Muscle layer of duodenum (tissue), 2 donors: ENCODE results near the gene PLCH1.
"Not testable (repeated sequence)": the region's sequence is repeated elsewhere in the genome, so short reads cannot be mapped to it uniquely, and the experiment has no call there.

Experiments used
- H3K27ac ChIP-seq: one replicate; pipeline ENCODE4 v1.7.0; 2013; ENCODE audit warnings: mild to moderate bottlenecking, low read length
- H3K27me3 ChIP-seq: one replicate; pipeline ENCODE4 v1.7.0; 2013; ENCODE audit warnings: low read depth, mild to moderate bottlenecking, control low read depth, low read length
- H3K36me3 ChIP-seq, 2 donors: one replicate each; pipeline ENCODE4 v1.7.0; 2013; ENCODE audit warnings: low read length in 2 of 2, control low read depth in 1 of 2, mild to moderate bottlenecking in 1 of 2; ENCODE audit not compliant: insufficient read depth in 2 of 2, control insufficient read depth in 1 of 2
- H3K4me1 ChIP-seq, 2 donors: one replicate each; pipeline ENCODE4 v1.7.0; 2013; ENCODE audit warnings: low read length in 2 of 2, mild to moderate bottlenecking in 2 of 2, control low read depth in 1 of 2, moderate library complexity in 1 of 2; ENCODE audit not compliant: insufficient read depth in 2 of 2, control insufficient read depth in 1 of 2
- H3K4me3 ChIP-seq, 2 donors: one replicate each; pipeline ENCODE4 v1.7.0; 2013; ENCODE audit warnings: low read length in 2 of 2, low read depth in 1 of 2, mild to moderate bottlenecking in 1 of 2
- H3K9me3 ChIP-seq, 2 donors: one replicate each; pipeline ENCODE4 v1.7.0; 2013; ENCODE audit warnings: low read length in 2 of 2, control low read depth in 1 of 2, mild to moderate bottlenecking in 1 of 2; ENCODE audit not compliant: control insufficient read depth in 1 of 2
- donor health status: healthy.

Gene PLCH1

GRCh38 chr3:155615141-155615540 is 129.7 kb downstream of the PLCH1 start:
- not testable (repeated sequence) for H3K9me3 ChIP-seq, H3K27ac ChIP-seq, H3K4me3 ChIP-seq, H3K4me1 ChIP-seq, H3K27me3 ChIP-seq, H3K36me3 ChIP-seq

GRCh38 chr3:155614410-155614809 is 130.5 kb downstream of the PLCH1 start:
- not testable (repeated sequence) for H3K27ac ChIP-seq, H3K36me3 ChIP-seq, H3K27me3 ChIP-seq, H3K4me3 ChIP-seq, H3K9me3 ChIP-seq, H3K4me1 ChIP-seq

GRCh38 chr3:155611456-155611855 is 133.4 kb downstream of the PLCH1 start:
- Histone ChIP-seq H3K27ac (no peak overlapping the region), H3K9me3 (peaks cover 0 to 19% of the 10 kb centered on the region in 2 donors), H3K4me3 (no peak overlapping the region), H3K27me3 (no peaks in the 10 kb centered on the region), H3K36me3 (no peaks in the 10 kb centered on the region), H3K4me1 (no peaks in the 10 kb centered on the region)

GRCh38 chr3:155609586-155609985 is 135.3 kb downstream of the PLCH1 start:
- Histone ChIP-seq H3K27me3 (no peaks in the 10 kb centered on the region), H3K9me3 (peaks cover 0 to 16% of the 10 kb centered on the region in 2 donors), H3K4me1 (no peaks in the 10 kb centered on the region), H3K36me3 (no peaks in the 10 kb centered on the region), H3K27ac (no peak overlapping the region), H3K4me3 (no peak overlapping the region)

GRCh38 chr3:155608228-155608920 is 136.5 kb downstream of the PLCH1 start:
- no peaks in the 10 kb centered on the region for H3K36me3 ChIP-seq
- H3K27me3 ChIP-seq: no peaks in the 10 kb centered on the region
- H3K4me1 ChIP-seq: no peaks in the 10 kb centered on the region
- no peak overlapping the region for H3K27ac ChIP-seq
- peaks cover 0 to 11% of the 10 kb centered on the region in 2 donors for H3K9me3 ChIP-seq
- H3K4me3 ChIP-seq: no peak overlapping the region

- Histone ChIP-seq H3K4me3 (no peak overlapping the region), H3K27ac (no peak overlapping the region), H3K4me1 (no peaks in the 10 kb centered on the region), H3K27me3 (no peaks in the 10 kb centered on the region), H3K9me3 (peaks cover 0 to 11% of the 10 kb centered on the region in 2 donors), H3K36me3 (no peaks in the 10 kb centered on the region)
These were observed 137.1 kb downstream of the PLCH1 start for GRCh38 chr3:155607761-155608160.

GRCh38 chr3:155605571-155605970 is 139.3 kb downstream of the PLCH1 start:
- H3K9me3 ChIP-seq: peaks cover 0 to 11% of the 10 kb centered on the region in 2 donors
- H3K4me1 ChIP-seq: no peaks in the 10 kb centered on the region
- peak overlapping the region in 1 of 2 donors; percentile 12 for H3K4me3 ChIP-seq
- no peak overlapping the region for H3K27ac ChIP-seq
- no peaks in the 10 kb centered on the region for H3K36me3 ChIP-seq
- no peaks in the 10 kb centered on the region for H3K27me3 ChIP-seq

- Histone ChIP-seq H3K4me1 (no peaks in the 10 kb centered on the region), H3K27me3 (no peaks in the 10 kb centered on the region), H3K36me3 (no peaks in the 10 kb centered on the region), H3K27ac (no peak overlapping the region), H3K4me3 (no peak overlapping the region), H3K9me3 (peaks cover 0 to 11% of the 10 kb centered on the region in 2 donors)
These were observed 139.9 kb downstream of the PLCH1 start for GRCh38 chr3:155604967-155605366.

GRCh38 chr3:155604126-155604525 is 140.7 kb downstream of the PLCH1 start:
- Histone ChIP-seq H3K9me3 (peaks cover 0 to 8% of the 10 kb centered on the region in 2 donors), H3K27me3 (no peaks in the 10 kb centered on the region), H3K4me3 (no peak overlapping the region), H3K27ac (no peak overlapping the region), H3K4me1 (no peaks in the 10 kb centered on the region), H3K36me3 (no peaks in the 10 kb centered on the region)

GRCh38 chr3:155603302-155603701 is 141.6 kb downstream of the PLCH1 start:
- Histone ChIP-seq H3K4me3 (no peak overlapping the region), H3K27me3 (no peaks in the 10 kb centered on the region), H3K4me1 (no peaks in the 10 kb centered on the region), H3K36me3 (no peaks in the 10 kb centered on the region), H3K9me3 (peaks cover 0 to under 1% of the 10 kb centered on the region in 2 donors), H3K27ac (no peak overlapping the region)

GRCh38 chr3:155602307-155602706 is 142.6 kb downstream of the PLCH1 start:
- H3K27me3 ChIP-seq: no peaks in the 10 kb centered on the region
- H3K27ac ChIP-seq: no peak overlapping the region
- H3K4me3 ChIP-seq: no peak overlapping the region
- no peaks in the 10 kb centered on the region for H3K9me3 ChIP-seq
- H3K4me1 ChIP-seq: no peaks in the 10 kb centered on the region
- no peaks in the 10 kb centered on the region for H3K36me3 ChIP-seq

GRCh38 chr3:155598671-155599070 is 146.2 kb downstream of the PLCH1 start:
- no peaks in the 10 kb centered on the region for H3K4me1 ChIP-seq
- no peaks in the 10 kb centered on the region for H3K36me3 ChIP-seq
- H3K27me3 ChIP-seq: no peaks in the 10 kb centered on the region
- no peak overlapping the region for H3K4me3 ChIP-seq
- H3K27ac ChIP-seq: no peak overlapping the region
- no peaks in the 10 kb centered on the region for H3K9me3 ChIP-seq
